Suppressor macrophage treated with lipopolysaccharide for 4 hours (primary cell): Measurements from ENCODE around the gene ZFHX2.

ENCODE experiments used
- DNase-seq: peaks from one replicate; pipeline ENCODE4 v3.0.0-alpha.2; 2020

The ZFHX2 gene

GRCh38 chr14:23514644-23514957 is 37.0 kb downstream of the ZFHX2 start:
- DNase-seq, result no peak

GRCh38 chr14:23513818-23514643 is 37.5 kb downstream of the ZFHX2 start:
- no peak for DNase-seq

GRCh38 chr14:23513005-23513817 is 38.4 kb downstream of the ZFHX2 start:
- DNase-seq, result no peak

- no peak for DNase-seq
Measured at GRCh38 chr14:23512156-23512555, 39.4 kb downstream of the ZFHX2 start.

GRCh38 chr14:23494223-23494622 is 57.3 kb downstream of the ZFHX2 start:
- DNase-seq, result peak; percentile 24

- no peak for DNase-seq
Measured at GRCh38 chr14:23492618-23493272, 58.8 kb downstream of the ZFHX2 start.

GRCh38 chr14:23487216-23487615 is 64.3 kb downstream of the ZFHX2 start:
- DNase-seq, result no peak

- DNase-seq, result no peak
Measured at GRCh38 chr14:23486036-23486435, 65.5 kb downstream of the ZFHX2 start.

- DNase-seq, result no peak
Measured at GRCh38 chr14:23485326-23485725, 66.2 kb downstream of the ZFHX2 start.

GRCh38 chr14:23483236-23483854 is 68.2 kb downstream of the ZFHX2 start:
- no peak for DNase-seq

- DNase-seq, result no peak
Measured at GRCh38 chr14:23482823-23483148, 68.8 kb downstream of the ZFHX2 start.

GRCh38 chr14:23481979-23482822 is 69.4 kb downstream of the ZFHX2 start:
- DNase-seq, result no peak

GRCh38 chr14:23481362-23481970 is 70.1 kb downstream of the ZFHX2 start:
- DNase-seq, result no peak

- DNase-seq, result peak; percentile 82
Measured at GRCh38 chr14:23478109-23478759, 73.3 kb downstream of the ZFHX2 start.

GRCh38 chr14:23470947-23471346 is 80.6 kb downstream of the ZFHX2 start:
- no peak for DNase-seq
